HFFc6 (cell line): ENCODE measurements around the gene TMEM98. TPM values are rescaled to one million over a fixed set of nuclear protein-coding genes. Genes with fewer than 3 reads are reported as not detected.

ENCODE experiments used
- DNase-seq: peaks from one replicate; pipeline ENCODE4 v3.0.0-alpha.2; 2018
- H3K27ac Mint-ChIP-seq: 2 replicates; pipeline ENCODE4 v1.8.0; 2020; ENCODE audit warnings: mild to moderate bottlenecking, mixed read lengths
- H3K27me3 Mint-ChIP-seq: 2 replicates; pipeline ENCODE4 v1.8.0; 2021; ENCODE audit warnings: mild to moderate bottlenecking, moderate library complexity, mixed read lengths; ENCODE audit not compliant: insufficient read depth
- H3K36me3 Mint-ChIP-seq: 2 replicates; pipeline ENCODE4 v1.8.0; 2021; ENCODE audit warnings: low read depth, mixed read lengths
- H3K4me1 Mint-ChIP-seq: 2 replicates; pipeline ENCODE4 v1.8.0; 2020; ENCODE audit warnings: low read depth, mixed read lengths
- H3K4me3 Mint-ChIP-seq: 2 replicates; pipeline ENCODE4 v1.8.0; 2020; ENCODE audit warnings: mild to moderate bottlenecking, moderate library complexity, mixed read lengths
- H3K9me3 Mint-ChIP-seq: 2 replicates; pipeline ENCODE4 v1.8.0; 2020; ENCODE audit warnings: mild to moderate bottlenecking, mixed read lengths
- CTCF ChIP-seq: fragments of 200-600 bp; sonication (generic); IDR thresholded peaks from 2 replicates; pipeline ENCODE4 v1.5.0; 2021; ENCODE audit warnings: antibody characterized with exemption, mild to moderate bottlenecking
- total RNA-seq, 6 experiments: library from RNA; stranded (reverse); fragmentation: NEBNext Ultra II Directional; extraction: Animal tissue kit (Norgen Biotek cat#: 25700); gene quantifications; 2 replicates in 1 of 6; 3 replicates in 5 of 6; pipeline ENCODE4 v1.2.3, GENCODE V29; 2021

TMEM98 gene
- total RNA-seq, 6 experiments from 2014 or later: 34.4 to 66.9 (median 38.5) TPM

GRCh38 chr17:32940706-32941390 is 12.9 kb downstream of the TMEM98 start:
- Mint-ChIP-seq H3K36me3 (peaks cover 19% of the 10 kb centered on the region), H3K27ac (no peak overlapping the region), H3K27me3 (peaks cover 4% of the 10 kb centered on the region), H3K9me3 (no peaks in the 10 kb centered on the region; the same call in 1 of the 2 replicates), H3K4me3 (no peak overlapping the region), H3K4me1 (peaks cover 21% of the 10 kb centered on the region)
- DNase-seq: no peak
- TF ChIP-seq CTCF: no peak

- Mint-ChIP-seq H3K36me3 (peaks cover 19% of the 10 kb centered on the region), H3K9me3 (no peaks in the 10 kb centered on the region; the same call in 1 of the 2 replicates), H3K4me1 (peaks cover 21% of the 10 kb centered on the region), H3K27ac (no peak overlapping the region), H3K27me3 (peaks cover 4% of the 10 kb centered on the region), H3K4me3 (no peak overlapping the region)
- no peak for DNase-seq
- peak; percentile 73 for TF ChIP-seq CTCF
Observed at GRCh38 chr17:32941419-32942032, 13.6 kb downstream of the TMEM98 start.

GRCh38 chr17:32943206-32943605 is 15.3 kb downstream of the TMEM98 start:
- Mint-ChIP-seq H3K27me3 (peaks cover 8% of the 10 kb centered on the region), H3K4me1 (peaks cover 21% of the 10 kb centered on the region), H3K4me3 (peak overlapping the region; percentile 11; the same call in 1 of the 2 replicates), H3K36me3 (peaks cover 19% of the 10 kb centered on the region), H3K27ac (peak overlapping the region; percentile 68), H3K9me3 (no peaks in the 10 kb centered on the region; the same call in 1 of the 2 replicates)
- peak; percentile 7 for DNase-seq
- no peak for TF ChIP-seq CTCF

GRCh38 chr17:32943647-32944191 is 15.8 kb downstream of the TMEM98 start:
- Mint-ChIP-seq H3K27ac (peak overlapping the region; percentile 68), H3K27me3 (peaks cover 8% of the 10 kb centered on the region), H3K36me3 (peaks cover 18% of the 10 kb centered on the region), H3K4me3 (no peak overlapping the region), H3K9me3 (no peaks in the 10 kb centered on the region; the same call in 1 of the 2 replicates), H3K4me1 (peaks cover 21% of the 10 kb centered on the region)
- TF ChIP-seq CTCF: no peak
- DNase-seq: peak; percentile 72

- H3K27me3 Mint-ChIP-seq: peaks cover 8% of the 10 kb centered on the region
- H3K36me3 Mint-ChIP-seq: peaks cover 14% of the 10 kb centered on the region
- DNase-seq: peak; percentile 17
- H3K4me3 Mint-ChIP-seq: no peak overlapping the region
- H3K27ac Mint-ChIP-seq: peak overlapping the region; percentile 68; the same call in 1 of the 2 replicates
- H3K4me1 Mint-ChIP-seq: peaks cover 21% of the 10 kb centered on the region
- no peaks in the 10 kb centered on the region; the same call in 1 of the 2 replicates for H3K9me3 Mint-ChIP-seq
- TF ChIP-seq CTCF: no peak
Observed at GRCh38 chr17:32944248-32945020, 16.5 kb downstream of the TMEM98 start.
